ENCODE data around the gene QARS1. TPM values are rescaled to one million over a fixed set of nuclear protein-coding genes. Genes with fewer than 3 reads are reported as not detected.

QARS1 gene
- total and polyA plus RNA-seq, 2 experiments from 2014 or later = 173 to 345 TPM

- Histone ChIP-seq H3K27me3 (no peaks in the 10 kb centered on the region), H3K27ac (peak overlapping the region; percentile 98), H3K9me3 (ENCODE audit: low read depth) (no peaks in the 10 kb centered on the region), H3K4me3 (peak overlapping the region; percentile 62), H3K36me3 (peaks cover 51% of the 10 kb centered on the region), H3K4me1 (ENCODE audit: low read depth) (peaks cover 10% of the 10 kb centered on the region)
- no peak for DNase-seq (ENCODE audit: low read depth in 1 of 2, low spot score in 1 of 2)
- TF ChIP-seq CTCF (IDR thresholded peaks at IDR 0.05; ENCODE audit: low read depth, low read length) = no peak
These were observed 15.5 kb upstream of the QARS1 start for GRCh38 chr3:49120096-49120437.

GRCh38 chr3:49119439-49119838, 14.9 kb upstream of the QARS1 start:
- DNase-seq (ENCODE audit: low read depth in 1 of 2, low spot score in 1 of 2) = no peak
- peaks cover 55% of the 10 kb centered on the region for H3K36me3 ChIP-seq
- TF ChIP-seq CTCF (IDR thresholded peaks at IDR 0.05; ENCODE audit: low read depth, low read length) = no peak

GRCh38 chr3:49119036-49119435, 14.5 kb upstream of the QARS1 start:
- no peaks in the 10 kb centered on the region for H3K9me3 ChIP-seq (ENCODE audit: low read depth)
- H3K4me3 ChIP-seq = no peak overlapping the region
- peaks cover 55% of the 10 kb centered on the region for H3K36me3 ChIP-seq
- no peaks in the 10 kb centered on the region for H3K27me3 ChIP-seq
- H3K27ac ChIP-seq = peak overlapping the region; percentile 98
- TF ChIP-seq CTCF (IDR thresholded peaks at IDR 0.05; ENCODE audit: low read depth, low read length) = no peak
- peak in 1 of 2 donors; percentile 33 for DNase-seq (ENCODE audit: low read depth in 1 of 2, low spot score in 1 of 2)
- peaks cover 10% of the 10 kb centered on the region for H3K4me1 ChIP-seq (ENCODE audit: low read depth)

More at GRCh38 chr3:49119439-49119838, 14.9 kb upstream of the QARS1 start:
- Histone ChIP-seq H3K4me1 (ENCODE audit: low read depth) (peaks cover 10% of the 10 kb centered on the region), H3K4me3 (peak overlapping the region; percentile 62), H3K27ac (peak overlapping the region; percentile 98), H3K9me3 (ENCODE audit: low read depth) (no peaks in the 10 kb centered on the region), H3K27me3 (no peaks in the 10 kb centered on the region)

GRCh38 chr3:49112262-49112661, 7.7 kb upstream of the QARS1 start:
- H3K9me3 ChIP-seq (ENCODE audit: low read depth) = no peaks in the 10 kb centered on the region
- peaks cover 83% of the 10 kb centered on the region for H3K36me3 ChIP-seq
- no peak for TF ChIP-seq CTCF (IDR thresholded peaks at IDR 0.05; ENCODE audit: low read depth, low read length)
- H3K4me3 ChIP-seq = no peak overlapping the region
- DNase-seq (ENCODE audit: low read depth in 1 of 2, low spot score in 1 of 2) = no peak
- no peaks in the 10 kb centered on the region for H3K4me1 ChIP-seq (ENCODE audit: low read depth)
- H3K27ac ChIP-seq = no peak overlapping the region
- H3K27me3 ChIP-seq = no peaks in the 10 kb centered on the region

- Histone ChIP-seq H3K4me3 (no peak overlapping the region), H3K4me1 (ENCODE audit: low read depth) (no peaks in the 10 kb centered on the region), H3K36me3 (peaks cover 77% of the 10 kb centered on the region), H3K9me3 (ENCODE audit: low read depth) (no peaks in the 10 kb centered on the region), H3K27me3 (no peaks in the 10 kb centered on the region), H3K27ac (no peak overlapping the region)
- TF ChIP-seq CTCF (IDR thresholded peaks at IDR 0.05; ENCODE audit: low read depth, low read length) = no peak
- DNase-seq (ENCODE audit: low read depth in 1 of 2, low spot score in 1 of 2) = no peak
These were observed 6.8 kb upstream of the QARS1 start for GRCh38 chr3:49111347-49111746.

- no peak for DNase-seq (ENCODE audit: low read depth in 1 of 2, low spot score in 1 of 2)
- no peak overlapping the region for H3K4me3 ChIP-seq
- H3K36me3 ChIP-seq = peaks cover 71% of the 10 kb centered on the region
These were observed 6.2 kb upstream of the QARS1 start for GRCh38 chr3:49110780-49111179.

More at GRCh38 chr3:49110780-49111179, 6.2 kb upstream of the QARS1 start:
- Histone ChIP-seq H3K9me3 (ENCODE audit: low read depth) (no peaks in the 10 kb centered on the region), H3K27ac (no peak overlapping the region), H3K4me1 (ENCODE audit: low read depth) (no peaks in the 10 kb centered on the region), H3K27me3 (no peaks in the 10 kb centered on the region)
- no peak for TF ChIP-seq CTCF (IDR thresholded peaks at IDR 0.05; ENCODE audit: low read depth, low read length)
